Neural cell (in vitro differentiated cells): ENCODE results near the gene WDR89.

Experiments used
- EP300 ChIP-seq: fragments of 450-650 bp; conservative IDR thresholded peaks from 2 replicates; pipeline ENCODE4 v1.6.1; 2014; ENCODE audit warnings: antibody characterized with exemption, mild to moderate bottlenecking, moderate library complexity; ENCODE audit not compliant: poor library complexity, severe bottlenecking
- MXI1 ChIP-seq: fragments of 450-650 bp; conservative IDR thresholded peaks from 2 replicates; pipeline ENCODE4 v1.6.1; 2014; ENCODE audit warnings: antibody characterized with exemption, mild to moderate bottlenecking; ENCODE audit not compliant: poor library complexity, severe bottlenecking
- POLR2AphosphoS5 ChIP-seq: IDR thresholded peaks from 2 replicates; pipeline ENCODE4 v1.6.1; 2012
- SMC3 ChIP-seq: fragments of 450-650 bp; conservative IDR thresholded peaks from 2 replicates; pipeline ENCODE4 v1.6.1; 2014; ENCODE audit warnings: antibody characterized with exemption, mild to moderate bottlenecking, moderate library complexity; ENCODE audit not compliant: poor library complexity
- TF ChIP-seq, protein P1 (sequence below): fragments of 450-650 bp; IDR thresholded peaks from 2 replicates; pipeline ENCODE4 v1.5.1; 2014; ENCODE audit warnings: antibody characterized with exemption, mild to moderate bottlenecking, moderate library complexity; ENCODE audit not compliant: poor library complexity, severe bottlenecking
- TF ChIP-seq, protein P2 (sequence below): IDR thresholded peaks from 2 replicates; pipeline ENCODE4 v1.6.1; 2012; ENCODE audit warnings: borderline replicate concordance

DNA sequence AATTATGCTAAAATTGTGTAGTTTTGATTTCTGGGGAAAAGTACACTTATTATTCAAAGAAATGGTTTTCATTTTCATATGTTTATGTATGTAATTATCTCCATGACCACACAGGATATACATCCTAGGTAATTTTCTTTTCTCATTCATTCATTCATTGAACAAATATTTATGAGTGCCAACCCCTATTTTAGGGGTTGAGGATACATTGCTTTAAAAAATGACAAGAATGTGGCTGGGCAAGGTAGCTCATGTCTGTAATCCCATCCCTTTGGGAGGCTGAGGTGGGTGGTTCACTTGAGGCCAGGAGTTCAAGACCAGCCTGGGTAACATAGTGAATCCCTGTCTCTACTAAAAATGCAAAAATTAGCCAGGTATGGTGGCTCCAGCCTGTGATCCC lies 45.3 kb upstream of the WDR89 start:
- TF ChIP-seq POLR2AphosphoS5: no peak
- no peak for TF ChIP-seq EP300
- TF ChIP-seq, protein P1, sequence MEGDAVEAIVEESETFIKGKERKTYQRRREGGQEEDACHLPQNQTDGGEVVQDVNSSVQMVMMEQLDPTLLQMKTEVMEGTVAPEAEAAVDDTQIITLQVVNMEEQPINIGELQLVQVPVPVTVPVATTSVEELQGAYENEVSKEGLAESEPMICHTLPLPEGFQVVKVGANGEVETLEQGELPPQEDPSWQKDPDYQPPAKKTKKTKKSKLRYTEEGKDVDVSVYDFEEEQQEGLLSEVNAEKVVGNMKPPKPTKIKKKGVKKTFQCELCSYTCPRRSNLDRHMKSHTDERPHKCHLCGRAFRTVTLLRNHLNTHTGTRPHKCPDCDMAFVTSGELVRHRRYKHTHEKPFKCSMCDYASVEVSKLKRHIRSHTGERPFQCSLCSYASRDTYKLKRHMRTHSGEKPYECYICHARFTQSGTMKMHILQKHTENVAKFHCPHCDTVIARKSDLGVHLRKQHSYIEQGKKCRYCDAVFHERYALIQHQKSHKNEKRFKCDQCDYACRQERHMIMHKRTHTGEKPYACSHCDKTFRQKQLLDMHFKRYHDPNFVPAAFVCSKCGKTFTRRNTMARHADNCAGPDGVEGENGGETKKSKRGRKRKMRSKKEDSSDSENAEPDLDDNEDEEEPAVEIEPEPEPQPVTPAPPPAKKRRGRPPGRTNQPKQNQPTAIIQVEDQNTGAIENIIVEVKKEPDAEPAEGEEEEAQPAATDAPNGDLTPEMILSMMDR: no peak
- no peak for TF ChIP-seq MXI1
- no peak for TF ChIP-seq SMC3
- TF ChIP-seq, protein P2, sequence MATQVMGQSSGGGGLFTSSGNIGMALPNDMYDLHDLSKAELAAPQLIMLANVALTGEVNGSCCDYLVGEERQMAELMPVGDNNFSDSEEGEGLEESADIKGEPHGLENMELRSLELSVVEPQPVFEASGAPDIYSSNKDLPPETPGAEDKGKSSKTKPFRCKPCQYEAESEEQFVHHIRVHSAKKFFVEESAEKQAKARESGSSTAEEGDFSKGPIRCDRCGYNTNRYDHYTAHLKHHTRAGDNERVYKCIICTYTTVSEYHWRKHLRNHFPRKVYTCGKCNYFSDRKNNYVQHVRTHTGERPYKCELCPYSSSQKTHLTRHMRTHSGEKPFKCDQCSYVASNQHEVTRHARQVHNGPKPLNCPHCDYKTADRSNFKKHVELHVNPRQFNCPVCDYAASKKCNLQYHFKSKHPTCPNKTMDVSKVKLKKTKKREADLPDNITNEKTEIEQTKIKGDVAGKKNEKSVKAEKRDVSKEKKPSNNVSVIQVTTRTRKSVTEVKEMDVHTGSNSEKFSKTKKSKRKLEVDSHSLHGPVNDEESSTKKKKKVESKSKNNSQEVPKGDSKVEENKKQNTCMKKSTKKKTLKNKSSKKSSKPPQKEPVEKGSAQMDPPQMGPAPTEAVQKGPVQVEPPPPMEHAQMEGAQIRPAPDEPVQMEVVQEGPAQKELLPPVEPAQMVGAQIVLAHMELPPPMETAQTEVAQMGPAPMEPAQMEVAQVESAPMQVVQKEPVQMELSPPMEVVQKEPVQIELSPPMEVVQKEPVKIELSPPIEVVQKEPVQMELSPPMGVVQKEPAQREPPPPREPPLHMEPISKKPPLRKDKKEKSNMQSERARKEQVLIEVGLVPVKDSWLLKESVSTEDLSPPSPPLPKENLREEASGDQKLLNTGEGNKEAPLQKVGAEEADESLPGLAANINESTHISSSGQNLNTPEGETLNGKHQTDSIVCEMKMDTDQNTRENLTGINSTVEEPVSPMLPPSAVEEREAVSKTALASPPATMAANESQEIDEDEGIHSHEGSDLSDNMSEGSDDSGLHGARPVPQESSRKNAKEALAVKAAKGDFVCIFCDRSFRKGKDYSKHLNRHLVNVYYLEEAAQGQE: no peak
